Posterior vena cava (tissue), 2 donors: Measurements from ENCODE around the gene RBM28. TPM values are rescaled to one million over a fixed set of nuclear protein-coding genes. Genes with fewer than 3 reads are reported as not detected.
A peak's percentile ranks its signal among the peaks of the same experiment; 100 is the strongest.

Experiments
- DNase-seq: peaks from one replicate; pipeline ENCODE4 v3.0.0-alpha.2; 2020; ENCODE audit warnings: low spot score
- intact Hi-C, 2 donors: fragments of 100-400 bp; cut with DNase I; formaldehyde crosslinking; loops; one replicate each; pipeline versions ENCODE4 v1.14.1 to v1.14.2; 2022 to 2023
- total RNA-seq, 2 donors: library from RNA; stranded (reverse); fragmentation: NEBNext Ultra II Directional; extraction: Animal tissue kit (Norgen Biotek cat#: 25700); gene quantifications; one replicate each; pipeline ENCODE4 v1.2.1, GENCODE V29; 2021
- donor health status: DM: yes; HTN: yes; CAD: no.
- donor health status: DM: yes; HTN: yes; CAD: no.

Gene RBM28
- total RNA-seq, 2 donors from 2014 or later, result 32.9 to 33.9 TPM

DNA sequence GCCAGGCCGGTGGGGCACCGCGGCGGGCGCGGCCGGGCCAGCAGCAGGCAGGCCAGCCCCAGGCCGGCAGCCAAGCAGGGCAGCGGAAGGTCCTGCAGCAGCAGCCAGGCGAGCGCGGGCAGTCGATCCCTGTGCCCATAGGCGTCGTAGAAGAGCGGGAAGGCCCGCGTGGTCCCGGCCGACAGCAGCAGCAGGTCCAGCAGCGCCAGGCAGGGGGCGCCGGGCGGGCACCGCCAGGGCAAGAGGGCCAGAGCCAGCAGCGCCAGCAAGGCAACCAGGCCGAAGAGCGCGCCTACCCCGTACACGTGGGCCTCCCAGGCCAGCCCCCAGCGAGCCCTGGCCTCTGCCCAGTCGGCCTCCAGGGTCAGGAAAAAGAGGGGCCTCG, 8.4 kb upstream of the RBM28 start:
- intact Hi-C loops, result no loop called here
- peak; percentile 91 for DNase-seq

DNA sequence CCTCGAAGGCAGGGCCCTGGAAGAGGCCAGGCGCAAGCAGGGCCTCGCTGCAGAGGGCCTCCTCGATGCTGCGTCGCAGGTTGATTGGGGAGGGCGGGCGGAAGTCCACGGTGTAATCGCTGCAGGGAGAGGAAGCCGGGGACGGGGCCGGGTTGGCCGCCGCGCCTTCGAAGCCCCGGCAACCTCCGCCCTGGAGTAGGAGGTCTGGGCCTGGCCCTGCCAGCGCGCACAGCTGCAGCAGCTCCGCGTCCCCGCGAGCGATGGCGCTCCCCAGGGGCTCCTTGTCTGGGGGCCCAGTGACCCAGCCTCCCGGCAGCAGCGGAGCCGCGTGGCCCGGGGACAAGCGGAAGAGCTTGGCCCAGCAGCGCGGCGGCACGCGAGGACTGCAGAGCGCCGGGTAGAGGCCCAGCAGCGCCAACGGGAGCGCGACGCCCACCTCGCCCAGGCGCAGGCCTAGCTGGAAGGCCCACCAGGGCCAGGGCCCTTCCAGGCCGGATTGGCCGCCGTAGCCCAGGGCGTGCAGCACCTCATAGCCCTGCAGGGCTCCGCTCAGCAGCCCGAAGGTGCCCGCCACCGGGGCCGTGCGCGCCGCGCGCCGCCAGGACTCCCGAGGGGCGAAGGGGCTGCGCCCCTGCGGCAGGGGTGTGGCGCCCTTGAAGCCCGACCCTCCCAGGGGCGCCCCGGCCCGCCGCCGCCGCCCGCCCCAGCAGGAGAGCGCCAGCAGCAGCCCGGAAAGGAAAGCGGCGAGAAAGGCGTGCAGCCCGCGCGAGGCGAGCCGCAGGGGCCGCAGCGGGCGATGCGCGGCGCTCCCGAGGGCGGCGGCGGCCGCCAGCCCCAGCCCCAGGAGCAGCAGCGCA, 7.8 kb upstream of the RBM28 start:
- no peak for DNase-seq
- intact Hi-C loops, result no loop called here

DNA sequence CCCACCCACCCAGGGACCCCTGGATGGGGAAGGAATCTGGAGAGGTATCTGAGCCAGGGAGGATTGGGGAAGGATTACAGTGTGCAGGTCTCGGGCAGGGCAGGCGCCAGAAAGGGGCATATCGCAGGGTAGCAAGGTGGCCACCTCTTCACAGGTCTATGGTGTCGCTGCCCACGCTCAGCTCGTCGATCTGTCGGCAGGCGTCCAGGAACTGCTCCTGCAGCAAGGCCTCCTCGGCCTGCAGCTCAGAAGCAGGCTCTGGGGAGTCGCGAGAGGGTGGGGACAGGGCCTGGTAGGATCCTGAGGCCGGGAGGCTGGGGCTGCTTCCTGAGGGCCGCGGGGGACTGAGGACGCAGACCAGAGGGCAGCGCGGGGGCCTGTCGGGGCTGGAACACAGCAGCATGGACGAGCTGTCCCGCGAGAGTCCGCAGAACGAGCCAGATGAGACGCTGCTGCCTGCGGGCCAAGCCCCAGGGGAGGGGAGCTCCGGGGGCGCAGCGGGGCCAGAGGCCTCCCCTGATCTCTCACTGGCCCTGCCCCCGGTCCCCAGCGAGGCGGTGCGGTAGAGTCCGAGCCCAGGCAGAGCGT, 7.1 kb upstream of the RBM28 start:
- intact Hi-C loops, result no loop called here
- no peak for DNase-seq

DNA sequence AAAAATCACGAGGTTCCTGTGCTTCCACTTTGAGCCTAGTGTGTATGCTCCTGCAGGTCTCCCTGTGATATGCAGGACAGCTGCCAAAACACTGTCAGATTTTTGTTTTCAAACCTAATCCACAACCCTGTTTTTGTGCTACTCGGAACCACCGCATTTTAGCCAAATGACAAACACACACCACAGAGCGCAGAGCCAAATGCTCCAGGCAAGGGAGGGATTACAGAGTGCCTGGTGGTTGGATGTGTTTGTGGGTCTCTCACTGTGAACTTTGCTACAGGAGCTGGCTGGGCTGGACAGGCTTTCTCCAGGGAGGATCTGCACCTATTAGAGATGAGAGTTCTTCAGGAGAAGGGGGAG, 5.7 kb upstream of the RBM28 start:
- DNase-seq, result no peak
- intact Hi-C loops, result loop anchor here in 1 of 2 donors (2.0 kb wide), 1 partner anchor 37 kb away; no protein-coding TSS in a partner anchor

DNA sequence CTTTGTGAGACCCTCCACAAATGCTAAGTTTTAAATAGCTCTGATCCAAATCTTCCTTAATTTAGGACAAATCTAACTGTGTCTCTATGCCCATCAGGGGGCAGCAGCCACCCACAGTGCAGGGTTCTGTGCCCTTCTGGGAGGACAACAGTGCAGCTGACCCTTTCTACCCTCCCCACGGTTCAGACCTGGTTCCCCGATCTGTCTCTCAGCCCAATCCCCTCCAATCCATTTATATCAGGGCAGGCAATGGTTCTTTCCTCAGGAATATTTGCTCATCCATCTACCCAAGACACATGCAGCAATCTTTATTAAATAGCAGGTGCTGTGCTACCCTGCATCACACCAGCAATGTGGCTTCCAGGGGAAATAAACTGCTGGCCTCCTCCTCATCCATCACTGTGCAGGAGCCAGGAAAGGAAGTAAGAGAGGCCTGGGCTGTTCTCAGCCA, 4.0 kb upstream of the RBM28 start:
- DNase-seq, result no peak
- intact Hi-C loops, result loop anchor here (2.0 kb wide), 1 partner anchor 39 kb away; no protein-coding TSS in a partner anchor

DNA sequence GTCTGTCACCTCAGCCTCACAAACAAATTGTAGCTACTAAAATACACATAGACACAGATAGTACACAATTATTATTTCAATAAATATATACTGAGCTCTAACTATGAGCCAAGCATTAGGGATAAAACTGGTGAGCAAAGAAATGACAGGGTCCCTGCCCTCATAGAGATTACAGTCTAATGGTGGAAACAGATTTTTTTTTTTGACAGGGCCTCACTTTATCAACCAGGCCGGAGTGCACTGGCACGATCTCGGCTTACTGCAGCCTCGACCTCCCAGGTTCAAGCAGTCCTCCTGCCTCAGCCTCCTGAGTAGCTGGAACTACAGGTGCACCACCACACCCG, 695 bp upstream of the RBM28 start:
- intact Hi-C loops, result no loop called here
- no peak for DNase-seq

DNA sequence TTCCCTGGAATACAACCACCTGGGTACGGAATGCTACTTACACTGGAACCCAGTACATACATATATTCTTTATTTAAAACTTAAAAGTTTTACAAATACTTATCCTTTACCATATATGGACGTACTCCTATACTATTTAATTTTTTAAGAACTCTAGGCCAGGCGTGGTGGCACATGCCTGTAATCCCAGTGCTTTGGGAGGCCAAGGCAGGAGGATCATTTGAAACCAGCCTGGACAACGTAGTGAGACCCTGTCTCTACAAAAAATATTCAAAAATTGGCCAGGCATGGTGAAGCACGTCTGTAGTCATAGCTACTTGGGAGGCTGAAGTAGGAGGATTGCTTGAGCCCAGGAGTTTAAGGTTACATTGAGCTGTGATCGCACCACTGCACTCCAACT, 2.0 kb downstream of the RBM28 start:
- DNase-seq, result no peak
- intact Hi-C loops, result no loop called here

DNA sequence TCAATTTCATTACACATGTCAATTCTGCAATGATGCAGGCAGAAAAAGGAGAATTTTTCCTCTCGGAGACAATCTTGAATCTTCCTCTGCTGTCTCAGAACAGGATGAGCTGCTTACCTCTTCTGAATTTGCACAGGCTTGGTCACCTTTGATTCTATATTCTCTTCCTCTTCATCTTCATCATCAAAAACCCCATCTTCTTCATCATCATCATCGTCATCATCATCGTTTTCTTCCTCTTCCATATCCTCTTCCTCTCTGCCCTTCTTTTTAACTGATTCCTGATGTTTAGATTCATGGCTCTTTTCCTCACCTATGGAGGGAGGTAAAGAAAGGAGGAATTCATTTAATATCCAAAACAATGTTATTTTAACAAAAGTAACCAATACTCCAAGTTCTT, 8.0 kb downstream of the RBM28 start:
- DNase-seq, result no peak
- intact Hi-C loops, result no loop called here

DNA sequence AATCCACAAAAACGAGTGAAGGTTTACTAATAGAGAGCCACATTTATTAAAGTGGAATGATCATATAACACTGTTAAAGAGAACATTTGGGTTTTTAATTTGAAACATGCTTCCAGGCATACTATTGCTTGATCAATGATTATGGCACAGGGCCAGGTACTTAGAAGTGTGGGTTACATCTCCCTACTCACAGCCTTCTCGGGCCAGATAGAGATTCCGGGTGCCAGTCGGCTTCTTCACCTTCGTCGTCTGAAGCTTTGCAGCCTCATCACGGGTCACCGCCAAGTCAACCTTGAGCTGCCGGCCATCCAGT, 19.4 kb downstream of the RBM28 start:
- intact Hi-C loops, result no loop called here
- no peak for DNase-seq

DNA sequence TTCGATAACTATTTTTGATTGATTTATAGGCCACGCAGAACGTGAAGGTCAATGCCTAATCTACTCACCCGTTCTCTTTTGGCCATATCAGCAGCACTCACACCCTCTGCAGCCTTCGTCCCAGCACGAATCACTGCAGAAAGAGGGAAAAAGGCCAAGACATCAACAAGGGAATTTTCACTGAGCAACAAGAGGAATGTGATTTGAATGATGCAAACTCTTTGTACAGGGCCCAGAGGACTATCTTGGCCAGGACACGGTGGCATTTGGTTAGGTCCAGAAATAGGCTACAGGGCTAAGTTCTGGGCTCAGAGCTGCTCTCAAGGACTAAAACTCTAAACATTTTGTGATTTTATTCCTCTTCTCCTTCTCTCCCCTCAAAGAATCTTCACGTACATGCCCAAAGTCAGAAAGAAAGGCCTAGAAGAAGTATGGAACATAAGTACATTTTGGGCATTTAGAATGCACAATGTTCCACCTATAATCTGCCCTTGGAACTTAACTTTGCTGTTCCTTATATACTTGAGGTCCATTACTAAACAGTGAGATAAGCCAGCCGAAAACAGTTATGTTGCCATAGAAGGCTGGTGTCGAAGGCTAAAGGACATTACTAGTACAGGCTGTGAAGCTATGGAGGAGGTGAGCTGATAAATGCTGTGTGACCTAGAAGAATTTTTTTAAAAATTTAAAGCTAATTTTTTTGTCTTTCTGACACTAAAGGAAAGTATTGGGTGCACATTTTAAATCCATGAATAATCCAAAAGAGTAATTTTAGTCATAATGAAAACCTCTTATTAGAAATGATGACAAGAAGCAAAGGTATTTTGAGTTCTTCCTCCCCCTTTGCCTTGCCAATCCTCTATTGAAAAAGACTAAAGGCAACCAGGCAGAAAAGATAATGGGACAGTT, 20.0 kb downstream of the RBM28 start:
- intact Hi-C loops, result no loop called here
- DNase-seq, result no peak

DNA sequence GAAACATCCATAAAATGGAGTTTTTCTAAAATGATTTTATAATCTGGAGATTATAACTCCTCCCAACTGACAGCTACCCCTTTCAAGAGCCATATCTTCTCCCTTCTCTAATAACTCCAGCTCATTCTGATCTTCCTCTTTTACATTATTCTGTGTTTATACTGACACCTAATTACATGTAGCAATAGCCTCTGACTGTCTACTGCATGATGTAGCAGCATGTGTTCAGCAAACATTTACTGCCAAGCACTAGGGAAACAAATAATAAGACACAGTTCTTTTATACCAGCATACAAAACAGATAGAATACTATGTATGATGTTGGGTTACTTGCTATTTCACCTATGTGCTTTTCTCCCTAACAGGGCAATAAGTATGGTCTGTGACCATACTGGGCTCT, 20.7 kb downstream of the RBM28 start:
- no peak for DNase-seq
- intact Hi-C loops, result no loop called here

DNA sequence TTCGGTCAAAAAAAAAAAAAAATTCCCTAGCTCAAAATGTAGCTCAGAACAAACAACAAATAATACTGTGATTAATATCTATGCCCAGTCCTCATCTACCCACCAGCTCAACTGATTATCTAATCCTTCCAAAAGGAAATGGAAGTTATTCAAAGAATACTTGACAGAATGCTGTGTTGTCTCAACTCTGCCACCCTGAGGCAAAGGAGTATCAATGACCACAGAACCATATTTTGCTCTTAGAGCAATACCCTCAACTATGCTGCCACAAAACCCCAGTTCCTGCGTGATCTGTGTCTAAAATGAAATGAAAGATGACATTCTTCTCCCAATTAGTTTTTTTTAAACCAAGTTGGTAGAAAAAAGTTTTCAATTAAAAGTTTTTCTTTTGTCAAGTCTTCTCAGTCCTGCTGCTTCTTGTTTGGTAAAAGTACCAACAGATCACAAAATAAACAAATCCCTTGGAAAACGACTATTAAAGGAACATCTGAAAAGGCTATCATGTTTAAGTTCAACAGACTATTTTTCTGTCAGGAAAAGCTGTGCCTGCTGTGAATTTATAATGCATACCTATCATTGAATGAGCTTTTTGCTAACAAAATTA, 21.6 kb downstream of the RBM28 start:
- DNase-seq, result no peak
- intact Hi-C loops, result no loop called here

DNA sequence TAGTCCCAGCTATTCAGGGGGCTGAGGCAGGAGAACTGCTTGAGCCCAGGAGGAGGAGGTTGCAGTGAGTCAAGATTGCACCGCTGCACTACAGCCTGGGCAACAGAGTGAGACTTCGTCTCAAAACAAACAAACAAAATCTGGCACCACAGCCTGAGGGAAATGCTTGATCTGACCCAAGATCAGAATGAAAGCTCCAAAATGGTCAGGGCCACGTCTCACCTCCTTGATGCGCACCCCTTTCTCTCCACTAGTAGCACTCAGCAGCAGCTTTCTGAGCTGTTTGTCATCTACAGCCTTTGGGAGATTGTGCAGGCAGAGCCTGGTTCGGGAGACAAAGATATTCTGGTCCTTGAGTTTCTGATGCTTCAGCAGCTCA, 22.7 kb downstream of the RBM28 start:
- intact Hi-C loops, result no loop called here
- no peak for DNase-seq

DNA sequence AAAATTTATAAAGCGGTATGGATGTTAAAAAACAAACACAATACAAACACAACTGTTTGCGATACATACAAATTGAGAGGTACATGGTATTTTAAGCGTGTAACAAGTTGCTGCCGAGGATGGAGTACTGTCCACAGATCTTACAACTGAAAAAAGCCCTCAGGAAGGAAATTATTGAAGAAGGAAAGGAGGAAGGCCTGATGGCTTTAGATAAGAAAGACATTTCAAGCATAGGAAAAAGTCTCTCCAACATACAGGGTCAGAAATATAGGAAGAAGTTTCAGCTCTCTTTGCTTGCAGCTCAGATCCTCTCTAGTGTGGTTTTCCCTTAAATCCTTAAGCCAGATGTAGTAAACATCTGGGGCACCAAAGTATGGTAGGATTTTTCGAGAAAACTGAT, 25.0 kb downstream of the RBM28 start:
- intact Hi-C loops, result no loop called here
- no peak for DNase-seq

DNA sequence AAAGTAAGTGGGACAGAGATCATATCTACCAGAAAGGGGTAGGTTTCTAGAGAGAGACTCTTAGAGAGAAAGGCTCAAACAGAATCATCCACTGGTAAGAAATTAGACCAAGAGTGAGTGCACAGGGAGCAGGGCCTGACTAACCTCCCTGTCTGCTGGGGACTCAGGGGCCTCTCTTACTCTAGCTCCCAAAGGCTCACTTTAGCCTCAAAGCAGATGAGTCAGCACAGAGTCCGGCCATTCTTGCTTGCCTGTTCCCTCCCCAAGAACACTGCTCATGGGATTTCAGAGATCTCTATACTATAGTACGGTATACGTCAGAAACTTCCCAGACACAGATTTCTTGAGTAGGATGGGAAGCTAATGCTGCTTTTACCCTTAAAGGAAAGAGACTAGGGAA, 32.7 kb downstream of the RBM28 start:
- intact Hi-C loops, result no loop called here
- DNase-seq, result no peak

DNA sequence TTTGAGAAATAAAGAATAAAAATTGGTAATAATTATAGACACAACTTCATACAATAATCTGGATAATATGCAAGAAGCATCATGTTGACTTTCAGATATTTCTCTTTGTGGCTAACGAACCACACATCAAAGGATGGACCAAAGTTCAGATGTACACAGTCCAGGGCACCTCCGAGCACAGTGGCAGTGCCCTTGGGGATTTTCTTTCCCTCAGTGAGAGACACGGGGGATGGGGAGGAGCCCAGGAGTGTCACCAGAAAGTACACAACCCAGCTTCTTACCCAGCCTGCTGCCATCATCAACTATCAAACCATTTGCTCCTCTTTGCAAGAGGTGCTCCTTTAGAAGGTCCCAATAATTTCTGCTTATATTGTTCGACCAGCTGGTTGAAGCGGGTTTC, 33.2 kb downstream of the RBM28 start:
- no peak for DNase-seq
- intact Hi-C loops, result no loop called here

DNA sequence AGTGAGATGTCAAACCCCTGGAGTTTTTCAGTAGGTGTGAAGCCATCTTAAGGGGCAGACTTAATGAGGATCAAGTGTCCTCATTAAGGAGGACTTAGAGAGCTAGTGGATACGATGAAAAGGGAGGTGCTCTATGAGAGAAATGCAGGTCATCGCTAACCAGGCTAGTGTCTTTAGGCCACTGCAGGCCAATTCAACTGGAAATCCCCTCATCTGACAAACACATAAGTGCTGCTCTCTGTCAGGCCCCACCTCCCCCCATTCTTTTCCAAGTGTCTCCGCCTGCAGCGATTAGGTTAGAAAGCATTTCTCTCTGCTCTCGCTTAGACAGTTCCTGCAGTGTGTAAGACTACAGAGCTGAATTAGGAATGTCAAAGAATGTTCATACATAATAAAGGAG, 33.7 kb downstream of the RBM28 start:
- no peak for DNase-seq
- intact Hi-C loops, result no loop called here

DNA sequence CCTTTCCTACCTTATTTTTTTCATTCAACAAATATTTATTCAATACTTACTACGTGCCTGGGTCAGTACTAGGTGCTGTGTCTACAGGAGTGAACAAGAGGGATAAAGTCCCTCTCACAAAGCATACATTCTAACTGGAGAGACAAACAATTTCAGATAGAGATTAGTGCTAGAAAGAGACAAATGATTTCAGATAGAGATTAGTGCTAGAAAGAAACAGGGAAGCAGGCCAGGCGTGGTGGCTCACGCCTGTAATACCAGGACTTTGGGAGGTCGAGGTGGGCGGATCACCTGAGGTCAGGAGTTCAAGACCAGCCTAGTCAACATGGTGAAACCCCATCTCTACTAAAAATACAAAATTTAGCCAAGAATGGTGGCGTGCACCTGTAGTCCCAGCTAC, 34.6 kb downstream of the RBM28 start:
- DNase-seq, result no peak
- intact Hi-C loops, result no loop called here

DNA sequence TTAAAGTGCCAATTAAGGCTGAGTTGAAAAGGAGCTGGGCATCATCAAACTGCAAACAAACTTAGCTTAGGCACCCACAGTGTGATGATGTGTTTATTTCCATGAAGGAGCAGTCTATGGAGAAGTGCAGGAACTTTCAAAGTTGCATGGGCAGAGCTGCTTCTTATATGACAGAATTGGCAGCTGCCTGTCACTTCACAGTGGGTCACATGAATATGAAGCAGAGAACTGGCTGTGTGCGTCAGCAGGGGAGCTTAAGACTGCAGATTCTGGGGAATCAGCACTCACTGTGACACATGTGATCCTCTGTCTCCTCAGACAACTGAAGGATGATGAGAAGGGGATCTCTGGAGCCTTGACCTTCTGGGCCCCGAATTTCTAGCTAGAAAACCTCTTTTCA, 36.6 kb downstream of the RBM28 start:
- no peak for DNase-seq
- intact Hi-C loops, result no loop called here

DNA sequence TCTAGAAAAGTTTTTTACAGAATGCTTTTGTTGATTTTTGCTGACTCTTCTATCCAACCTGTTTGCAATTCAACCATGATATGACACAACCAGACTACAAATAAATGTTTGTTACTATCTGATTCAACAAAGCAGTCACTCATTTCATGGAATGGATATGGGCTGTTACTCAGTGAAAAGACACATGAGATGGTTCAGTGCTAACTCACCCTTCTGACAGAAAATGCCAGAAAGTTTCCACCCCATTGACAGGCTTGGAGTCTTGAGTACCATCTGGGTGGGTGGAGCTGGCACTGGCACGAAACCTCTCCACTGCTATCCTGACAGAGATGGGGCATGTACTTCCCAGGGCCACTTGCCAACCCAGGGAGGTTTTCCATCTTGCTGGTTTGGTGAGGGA, 39.5 kb downstream of the RBM28 start:
- no peak for DNase-seq
- intact Hi-C loops, result no loop called here
